ENCODE measurements around the gene AGO4.
"Not testable (repeated sequence)": the region's sequence is repeated elsewhere in the genome, so short reads cannot be mapped to it uniquely, and the experiment has no call there.

AGO4 gene

GRCh38 chr1:35873243-35873750, 65.5 kb downstream of the AGO4 start:
- Mint-ChIP-seq H3K4me1 (no peaks in the 10 kb centered on the region), H3K4me3 (no peak overlapping the region), H3K9me3 (no peaks in the 10 kb centered on the region), H3K27ac (no peak overlapping the region), H3K27me3 (no peaks in the 10 kb centered on the region)
- no peak for ATAC-seq
- DNase-seq, result no peak

- not testable (repeated sequence) for H3K9me3 Mint-ChIP-seq, H3K4me1 Mint-ChIP-seq, H3K4me3 Mint-ChIP-seq, H3K27me3 Mint-ChIP-seq, H3K27ac Mint-ChIP-seq, ATAC-seq, DNase-seq
Measured at GRCh38 chr1:35874115-35874514, 66.3 kb downstream of the AGO4 start.

GRCh38 chr1:35876988-35877387, 69.2 kb downstream of the AGO4 start:
- ATAC-seq, result no peak
- no peak for DNase-seq
- Mint-ChIP-seq H3K4me1 (peaks cover 4% of the 10 kb centered on the region), H3K9me3 (no peaks in the 10 kb centered on the region), H3K4me3 (no peak overlapping the region), H3K27me3 (no peaks in the 10 kb centered on the region), H3K27ac (no peak overlapping the region)

- Mint-ChIP-seq H3K27me3 (no peaks in the 10 kb centered on the region), H3K9me3 (no peaks in the 10 kb centered on the region), H3K4me3 (no peak overlapping the region), H3K4me1 (peaks cover 39% of the 10 kb centered on the region), H3K27ac (no peak overlapping the region)
- ATAC-seq (no peak), DNase-seq (no peak)
Measured at GRCh38 chr1:35881850-35882273, 74.0 kb downstream of the AGO4 start.

- peaks cover 46% of the 10 kb centered on the region for H3K4me1 Mint-ChIP-seq
- no peaks in the 10 kb centered on the region for H3K9me3 Mint-ChIP-seq
- no peak for ATAC-seq
- no peaks in the 10 kb centered on the region for H3K27me3 Mint-ChIP-seq
- peak overlapping the region in 1 of 2 donors; percentile 20 for H3K27ac Mint-ChIP-seq
- H3K4me3 Mint-ChIP-seq, result peak overlapping the region; percentile 60 to 100
- no peak for DNase-seq
Measured at GRCh38 chr1:35882586-35882944, 74.7 kb downstream of the AGO4 start.

- peak within 1 kb of the TSS; percentile 99 to 100 for H3K4me3 Mint-ChIP-seq
- peaks cover 50% of the 10 kb centered on the region for H3K4me1 Mint-ChIP-seq
- ATAC-seq, result peak; percentile 98
- no peaks in the 10 kb centered on the region for H3K27me3 Mint-ChIP-seq
- H3K27ac Mint-ChIP-seq, result peak within 1 kb of the TSS; percentile 97
- no peaks in the 10 kb centered on the region for H3K9me3 Mint-ChIP-seq
- DNase-seq, result peak; percentile 98 to 99
Measured at GRCh38 chr1:35882945-35883634, 75.3 kb downstream of the AGO4 start, which contains the start of gene AGO1. Gene AGO1 (plus strand): TSS chr1:35883209. CDS start chr1:35883422, 213 bp downstream.

GRCh38 chr1:35883635-35884101, 75.9 kb downstream of the AGO4 start:
- peak overlapping the region; percentile 99 to 100 for H3K4me3 Mint-ChIP-seq
- DNase-seq (peak; percentile 25 to 50), ATAC-seq (peak; percentile 6)
- peak overlapping the region; percentile 97 for H3K27ac Mint-ChIP-seq
- H3K4me1 Mint-ChIP-seq, result peaks cover 50% of the 10 kb centered on the region
- no peaks in the 10 kb centered on the region for H3K9me3 Mint-ChIP-seq
- no peaks in the 10 kb centered on the region for H3K27me3 Mint-ChIP-seq

- DNase-seq (no peak), ATAC-seq (no peak)
- H3K27ac Mint-ChIP-seq, result no peak overlapping the region
- no peaks in the 10 kb centered on the region for H3K27me3 Mint-ChIP-seq
- H3K4me3 Mint-ChIP-seq, result peak overlapping the region in 1 of 2 donors; percentile 8
- peaks cover 50% of the 10 kb centered on the region for H3K4me1 Mint-ChIP-seq
- no peaks in the 10 kb centered on the region for H3K9me3 Mint-ChIP-seq
Measured at GRCh38 chr1:35884934-35885333, 77.1 kb downstream of the AGO4 start.

- Mint-ChIP-seq H3K4me1 (peaks cover 50% of the 10 kb centered on the region), H3K9me3 (no peaks in the 10 kb centered on the region), H3K27ac (peak overlapping the region in 1 of 2 donors; percentile 74), H3K4me3 (peak overlapping the region in 1 of 2 donors; percentile 8), H3K27me3 (no peaks in the 10 kb centered on the region)
- ATAC-seq, result no peak
- DNase-seq, result no peak
Measured at GRCh38 chr1:35885961-35886558, 78.2 kb downstream of the AGO4 start.

- ATAC-seq (no peak), DNase-seq (no peak)
- Mint-ChIP-seq H3K4me1 (peaks cover 48% of the 10 kb centered on the region), H3K9me3 (no peaks in the 10 kb centered on the region), H3K4me3 (no peak overlapping the region), H3K27ac (peak overlapping the region in 1 of 2 donors; percentile 30), H3K27me3 (no peaks in the 10 kb centered on the region)
Measured at GRCh38 chr1:35886577-35887431, 79.0 kb downstream of the AGO4 start.

GRCh38 chr1:35887508-35887907, 79.7 kb downstream of the AGO4 start:
- Mint-ChIP-seq H3K27ac (peak overlapping the region in 1 of 2 donors; percentile 59), H3K27me3 (no peaks in the 10 kb centered on the region), H3K4me1 (peaks cover 41% of the 10 kb centered on the region), H3K4me3 (no peak overlapping the region), H3K9me3 (no peaks in the 10 kb centered on the region)
- ATAC-seq, result no peak
- no peak for DNase-seq

- peaks cover 36% of the 10 kb centered on the region for H3K4me1 Mint-ChIP-seq
- H3K4me3 Mint-ChIP-seq, result no peak overlapping the region
Measured at GRCh38 chr1:35888255-35888654, 80.4 kb downstream of the AGO4 start.

GRCh38 chr1:35888981-35889380, 81.2 kb downstream of the AGO4 start:
- DNase-seq, H3K9me3 Mint-ChIP-seq, ATAC-seq, H3K4me3 Mint-ChIP-seq, H3K27me3 Mint-ChIP-seq, H3K27ac Mint-ChIP-seq: not testable (repeated sequence)
- peaks cover 35% of the 10 kb centered on the region for H3K4me1 Mint-ChIP-seq

More at GRCh38 chr1:35888255-35888654, 80.4 kb downstream of the AGO4 start:
- DNase-seq, result no peak
- ATAC-seq, result no peak
- no peaks in the 10 kb centered on the region for H3K9me3 Mint-ChIP-seq
- H3K27ac Mint-ChIP-seq, result no peak overlapping the region
- no peaks in the 10 kb centered on the region for H3K27me3 Mint-ChIP-seq

GRCh38 chr1:35893051-35893879, 85.4 kb downstream of the AGO4 start:
- Mint-ChIP-seq H3K4me1 (peaks cover 6% of the 10 kb centered on the region), H3K27me3 (no peaks in the 10 kb centered on the region), H3K9me3 (no peaks in the 10 kb centered on the region), H3K4me3 (no peak overlapping the region), H3K27ac (peak overlapping the region in 1 of 2 donors; percentile 52)
- DNase-seq, result no peak
- ATAC-seq, result no peak

- Mint-ChIP-seq H3K9me3 (no peaks in the 10 kb centered on the region), H3K27me3 (no peaks in the 10 kb centered on the region), H3K27ac (peak overlapping the region in 1 of 2 donors; percentile 53), H3K4me3 (no peak overlapping the region), H3K4me1 (peaks cover 6% of the 10 kb centered on the region)
- DNase-seq (no peak), ATAC-seq (no peak)
Measured at GRCh38 chr1:35894183-35894582, 86.4 kb downstream of the AGO4 start.
